HEK293T (cell line): ENCODE measurements around the gene RIMS1.

Experiments
- ARNT ChIP-seq: fragments of 450-650 bp; IDR thresholded peaks from 2 replicates; pipeline ENCODE4 v1.6.1; 2017; ENCODE audit warnings: mild to moderate bottlenecking
- BHLHE40 ChIP-seq: fragments of 450-650 bp; IDR thresholded peaks from 2 replicates; pipeline ENCODE4 v1.6.1; 2016; ENCODE audit warnings: mild to moderate bottlenecking, moderate library complexity, borderline replicate concordance
- ELF4 ChIP-seq: fragments of 450-650 bp; IDR thresholded peaks from 2 replicates; pipeline ENCODE4 v1.6.1; 2017; ENCODE audit warnings: antibody characterized with exemption
- FOXA1 ChIP-seq: fragments of 450-650 bp; IDR thresholded peaks from 2 replicates; pipeline ENCODE4 v1.6.1; 2016; ENCODE audit warnings: mild to moderate bottlenecking
- FOXM1 ChIP-seq: fragments of 450-650 bp; IDR thresholded peaks from 2 replicates; pipeline ENCODE4 v1.6.1; 2017; ENCODE audit warnings: mild to moderate bottlenecking, borderline replicate concordance
- HDGF ChIP-seq: fragments of 450-650 bp; IDR thresholded peaks from 2 replicates; pipeline ENCODE4 v1.6.1; 2017; ENCODE audit warnings: antibody characterized with exemption, borderline replicate concordance
- PKNOX1 ChIP-seq: fragments of 450-650 bp; IDR thresholded peaks from 2 replicates; pipeline ENCODE4 v1.6.1; 2016
- SP1 ChIP-seq: fragments of 450-650 bp; IDR thresholded peaks from 2 replicates; pipeline ENCODE4 v1.6.1; 2017
- SUZ12 ChIP-seq: fragments of 450-650 bp; IDR thresholded peaks from 2 replicates; pipeline ENCODE4 v1.6.1; 2016; ENCODE audit warnings: mild to moderate bottlenecking
- TARDBP ChIP-seq: fragments of 450-650 bp; IDR thresholded peaks from 2 replicates; pipeline ENCODE4 v1.6.1; 2016
- ZNF384 ChIP-seq: fragments of 450-650 bp; IDR thresholded peaks from 2 replicates; pipeline ENCODE4 v1.6.1; 2016

GRCh38 chr6:72296375-72296774, 410.0 kb downstream of the RIMS1 start:
- TF ChIP-seq SP1 (no peak), SUZ12 (no peak), HDGF (no peak), FOXM1 (no peak), ELF4 (no peak), PKNOX1 (no peak), ZNF384 (no peak), BHLHE40 (no peak), FOXA1 (no peak), ARNT (no peak), TARDBP (no peak)
